ENCODE measurements around the gene LGR4.

Gene LGR4

DNA sequence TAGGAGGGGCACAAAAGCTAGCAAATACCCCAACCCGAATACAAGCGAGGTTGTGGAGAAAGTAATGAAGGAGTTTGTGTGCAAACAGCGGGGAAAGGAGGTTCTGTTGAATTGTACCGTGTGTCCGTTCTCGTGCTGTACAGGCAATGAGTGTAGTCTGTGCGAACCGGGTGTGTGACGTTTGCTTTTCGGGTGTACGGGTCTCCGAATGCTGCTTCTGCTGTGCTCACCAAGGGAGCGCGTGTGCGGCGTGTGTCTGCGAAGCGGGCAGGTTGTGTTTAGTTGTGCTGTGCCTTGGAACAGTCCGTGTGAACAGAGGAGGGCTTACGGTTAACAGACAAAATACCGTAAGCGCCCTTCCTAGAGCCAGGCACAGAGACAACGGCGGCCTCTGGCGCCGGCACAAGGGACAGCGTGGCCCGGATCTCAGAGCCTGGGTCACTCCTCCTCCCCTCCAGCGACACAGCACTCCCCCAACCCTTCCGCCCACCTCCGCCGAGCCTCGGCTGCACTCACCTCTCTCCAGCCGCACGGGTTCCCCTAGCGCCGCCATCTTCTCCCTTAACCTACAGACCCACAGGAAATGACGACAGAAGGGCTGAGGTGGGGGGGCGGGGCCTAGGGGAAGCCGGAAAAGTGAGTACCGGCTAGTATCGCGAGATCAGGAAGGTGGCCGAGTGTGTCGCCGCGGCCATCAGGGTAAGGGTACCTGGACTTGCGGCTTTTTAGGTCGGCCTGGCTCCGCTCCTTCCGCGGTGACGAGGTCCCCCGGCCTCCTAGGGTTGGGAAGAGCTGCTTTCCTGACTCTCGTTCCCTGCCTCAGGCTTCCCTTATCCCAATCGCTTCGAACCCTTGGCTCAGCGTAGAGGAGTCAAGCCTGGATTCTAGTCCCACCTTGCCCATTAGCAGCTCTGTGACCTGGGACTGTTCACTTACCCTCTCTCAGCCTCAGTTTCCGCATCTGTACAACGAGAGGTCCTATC is 33.9 kb upstream of the LGR4 start, which contains the start of gene LIN7C:
Gene LIN7C (minus strand): TSS at position 570 of the 983 bp plus-strand sequence. CDS start 17 bp downstream, at position 553.
- peak within 1 kb of the TSS; percentile 71 for H3K27ac ChIP-seq (ENCODE audit: low read depth, low read length)
- peaks cover 55% of the 10 kb centered on the region for H3K79me2 ChIP-seq (ENCODE audit: control insufficient read depth, insufficient read depth, low read length, unreplicated experiment)
- H3K27me3 ChIP-seq (ENCODE audit: insufficient read depth, low read length) = no peaks in the 10 kb centered on the region
- peak within 1 kb of the TSS; percentile 82 for H3K4me3 ChIP-seq (ENCODE audit: low read depth, low read length)
- no peaks in the 10 kb centered on the region for H3K36me3 ChIP-seq (ENCODE audit: insufficient read depth, low read length)
- peaks cover 14% of the 10 kb centered on the region for H3K4me1 ChIP-seq (ENCODE audit: control insufficient read depth, insufficient read depth, low read length, unreplicated experiment)
- H2AFZ ChIP-seq (ENCODE audit: low read length, unreplicated experiment) = peak within 1 kb of the TSS; percentile 90

DNA sequence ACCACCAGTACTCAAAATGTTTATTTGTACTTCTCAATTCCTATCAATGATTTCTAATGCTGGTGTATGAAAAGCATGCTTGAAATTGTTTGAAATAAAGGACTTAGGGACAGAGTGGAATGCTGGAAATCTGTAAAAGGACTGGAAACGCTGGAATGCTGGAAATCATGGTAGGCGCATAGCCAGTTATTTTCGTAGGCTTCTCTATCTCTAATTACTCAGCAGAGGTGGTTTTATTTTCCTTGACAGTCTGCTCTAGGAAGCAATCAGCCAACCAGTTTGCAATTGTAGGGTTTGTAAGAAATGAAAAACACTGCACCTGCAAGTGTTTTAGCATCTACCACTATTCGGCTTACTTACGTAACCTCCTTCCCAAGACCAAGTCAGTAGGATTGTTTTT is 33.2 kb upstream of the LGR4 start:
- Histone ChIP-seq H3K27ac (ENCODE audit: low read depth, low read length) (peak overlapping the region; percentile 71; the same call in 1 of the 2 replicates), H3K4me1 (ENCODE audit: control insufficient read depth, insufficient read depth, low read length, unreplicated experiment) (peaks cover 14% of the 10 kb centered on the region), H3K4me3 (ENCODE audit: low read depth, low read length) (peak overlapping the region; percentile 82), H3K79me2 (ENCODE audit: control insufficient read depth, insufficient read depth, low read length, unreplicated experiment) (peaks cover 55% of the 10 kb centered on the region), H3K27me3 (ENCODE audit: insufficient read depth, low read length) (no peaks in the 10 kb centered on the region), H2AFZ (ENCODE audit: low read length, unreplicated experiment) (peak overlapping the region; percentile 90), H3K36me3 (ENCODE audit: insufficient read depth, low read length) (peaks cover 2% of the 10 kb centered on the region; the same call in 1 of the 2 replicates)

GRCh38 chr11:27504205-27504604 is 31.6 kb upstream of the LGR4 start:
- no peak overlapping the region for H3K4me3 ChIP-seq (ENCODE audit: low read depth, low read length)
- peaks cover 14% of the 10 kb centered on the region for H3K4me1 ChIP-seq (ENCODE audit: control insufficient read depth, insufficient read depth, low read length, unreplicated experiment)
- H3K36me3 ChIP-seq (ENCODE audit: insufficient read depth, low read length) = peaks cover 6% of the 10 kb centered on the region; the same call in 1 of the 2 replicates
- no peak overlapping the region for H2AFZ ChIP-seq (ENCODE audit: low read length, unreplicated experiment)
- no peaks in the 10 kb centered on the region for H3K27me3 ChIP-seq (ENCODE audit: insufficient read depth, low read length)
- H3K79me2 ChIP-seq (ENCODE audit: control insufficient read depth, insufficient read depth, low read length, unreplicated experiment) = peaks cover 55% of the 10 kb centered on the region
- no peak overlapping the region for H3K27ac ChIP-seq (ENCODE audit: low read depth, low read length)

DNA sequence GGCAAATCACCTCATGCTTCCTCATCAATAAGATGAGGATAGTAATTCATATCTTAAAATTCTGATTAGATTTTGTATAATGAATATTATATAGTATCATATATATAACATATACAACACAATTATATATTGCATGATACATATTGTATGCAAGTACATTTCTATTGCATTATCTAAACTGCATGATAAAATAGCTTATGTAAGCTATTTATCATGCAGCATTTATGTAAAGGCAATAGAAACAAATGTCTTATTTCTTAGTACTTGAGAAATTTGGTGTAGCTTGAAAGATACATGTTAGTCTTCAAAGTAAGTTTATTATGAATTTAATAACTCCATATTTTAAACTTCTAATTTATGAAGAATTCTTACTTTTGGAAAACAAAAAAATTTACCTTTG is 28.5 kb upstream of the LGR4 start:
- Histone ChIP-seq H3K27ac (ENCODE audit: low read depth, low read length) (no peak overlapping the region), H3K27me3 (ENCODE audit: insufficient read depth, low read length) (no peaks in the 10 kb centered on the region), H3K4me1 (ENCODE audit: control insufficient read depth, insufficient read depth, low read length, unreplicated experiment) (peaks cover 11% of the 10 kb centered on the region), H3K79me2 (ENCODE audit: control insufficient read depth, insufficient read depth, low read length, unreplicated experiment) (peaks cover 47% of the 10 kb centered on the region), H2AFZ (ENCODE audit: low read length, unreplicated experiment) (no peak overlapping the region), H3K4me3 (ENCODE audit: low read depth, low read length) (no peak overlapping the region), H3K36me3 (ENCODE audit: insufficient read depth, low read length) (peaks cover 20% of the 10 kb centered on the region)

- Histone ChIP-seq H3K36me3 (ENCODE audit: insufficient read depth, low read length) (peaks cover 25% of the 10 kb centered on the region), H3K79me2 (ENCODE audit: control insufficient read depth, insufficient read depth, low read length, unreplicated experiment) (peaks cover 26% of the 10 kb centered on the region), H3K27ac (ENCODE audit: low read depth, low read length) (no peak overlapping the region), H2AFZ (ENCODE audit: low read length, unreplicated experiment) (no peak overlapping the region), H3K27me3 (ENCODE audit: insufficient read depth, low read length) (no peaks in the 10 kb centered on the region), H3K4me1 (ENCODE audit: control insufficient read depth, insufficient read depth, low read length, unreplicated experiment) (peaks cover 4% of the 10 kb centered on the region), H3K4me3 (ENCODE audit: low read depth, low read length) (no peak overlapping the region)
These were observed 25.3 kb upstream of the LGR4 start for GRCh38 chr11:27497911-27498310.

DNA sequence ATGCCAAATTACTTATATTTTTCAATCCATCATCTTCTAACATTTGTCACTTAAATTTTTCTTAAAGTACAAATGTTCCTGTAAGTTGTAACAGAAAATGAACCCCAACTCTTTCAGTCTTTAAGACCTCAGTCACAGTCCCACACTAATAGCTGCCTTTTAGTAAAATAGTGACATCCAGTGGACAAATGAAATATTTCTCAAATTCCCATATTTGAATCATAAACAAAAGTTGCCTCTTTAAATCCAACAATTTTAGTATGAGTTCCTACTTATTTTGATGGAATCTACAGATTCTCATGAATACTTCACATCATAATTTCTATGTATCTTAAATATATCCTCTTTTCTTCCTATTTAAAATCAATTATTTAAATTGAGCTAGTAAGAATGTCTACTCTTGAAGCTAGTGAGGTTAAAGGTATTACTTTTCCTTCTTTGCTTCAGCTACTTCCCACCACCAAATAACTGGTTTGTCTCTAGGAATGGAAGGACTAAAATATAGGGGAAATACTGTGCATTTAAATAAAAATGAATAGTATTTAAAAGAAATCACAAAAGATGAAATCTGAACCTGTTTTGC is 24.8 kb upstream of the LGR4 start:
- Histone ChIP-seq H2AFZ (ENCODE audit: low read length, unreplicated experiment) (no peak overlapping the region), H3K36me3 (ENCODE audit: insufficient read depth, low read length) (peaks cover 25% of the 10 kb centered on the region), H3K27ac (ENCODE audit: low read depth, low read length) (no peak overlapping the region), H3K27me3 (ENCODE audit: insufficient read depth, low read length) (no peaks in the 10 kb centered on the region), H3K79me2 (ENCODE audit: control insufficient read depth, insufficient read depth, low read length, unreplicated experiment) (peaks cover 21% of the 10 kb centered on the region), H3K4me3 (ENCODE audit: low read depth, low read length) (no peak overlapping the region), H3K4me1 (ENCODE audit: control insufficient read depth, insufficient read depth, low read length, unreplicated experiment) (peaks cover 4% of the 10 kb centered on the region)

GRCh38 chr11:27496461-27496860 is 23.9 kb upstream of the LGR4 start:
- H3K4me1 ChIP-seq (ENCODE audit: control insufficient read depth, insufficient read depth, low read length, unreplicated experiment) = peaks cover 4% of the 10 kb centered on the region
- no peak overlapping the region for H3K4me3 ChIP-seq (ENCODE audit: low read depth, low read length)
- no peak overlapping the region for H2AFZ ChIP-seq (ENCODE audit: low read length, unreplicated experiment)
- H3K27ac ChIP-seq (ENCODE audit: low read depth, low read length) = no peak overlapping the region
- H3K27me3 ChIP-seq (ENCODE audit: insufficient read depth, low read length) = no peaks in the 10 kb centered on the region
- H3K36me3 ChIP-seq (ENCODE audit: insufficient read depth, low read length) = peaks cover 29% of the 10 kb centered on the region
- H3K79me2 ChIP-seq (ENCODE audit: control insufficient read depth, insufficient read depth, low read length, unreplicated experiment) = peaks cover 16% of the 10 kb centered on the region

- peaks cover 4% of the 10 kb centered on the region for H3K4me1 ChIP-seq (ENCODE audit: control insufficient read depth, insufficient read depth, low read length, unreplicated experiment)
- H3K4me3 ChIP-seq (ENCODE audit: low read depth, low read length) = no peak overlapping the region
- no peak overlapping the region for H2AFZ ChIP-seq (ENCODE audit: low read length, unreplicated experiment)
- H3K27ac ChIP-seq (ENCODE audit: low read depth, low read length) = no peak overlapping the region
- no peaks in the 10 kb centered on the region for H3K27me3 ChIP-seq (ENCODE audit: insufficient read depth, low read length)
- H3K36me3 ChIP-seq (ENCODE audit: insufficient read depth, low read length) = peaks cover 28% of the 10 kb centered on the region
- peaks cover 16% of the 10 kb centered on the region for H3K79me2 ChIP-seq (ENCODE audit: control insufficient read depth, insufficient read depth, low read length, unreplicated experiment)
These were observed 23.2 kb upstream of the LGR4 start for GRCh38 chr11:27495710-27496300.

- Histone ChIP-seq H3K36me3 (ENCODE audit: insufficient read depth, low read length) (peaks cover 10% of the 10 kb centered on the region), H2AFZ (ENCODE audit: low read length, unreplicated experiment) (no peak overlapping the region), H3K27me3 (ENCODE audit: insufficient read depth, low read length) (no peaks in the 10 kb centered on the region), H3K4me1 (ENCODE audit: control insufficient read depth, insufficient read depth, low read length, unreplicated experiment) (no peaks in the 10 kb centered on the region), H3K27ac (ENCODE audit: low read depth, low read length) (no peak overlapping the region), H3K79me2 (ENCODE audit: control insufficient read depth, insufficient read depth, low read length, unreplicated experiment) (no peaks in the 10 kb centered on the region), H3K4me3 (ENCODE audit: low read depth, low read length) (no peak overlapping the region)
These were observed 16.5 kb upstream of the LGR4 start for GRCh38 chr11:27489092-27489491.

- Histone ChIP-seq H3K27ac (ENCODE audit: low read depth, low read length) (no peak overlapping the region), H3K36me3 (ENCODE audit: insufficient read depth, low read length) (peaks cover 8% of the 10 kb centered on the region), H3K27me3 (ENCODE audit: insufficient read depth, low read length) (no peaks in the 10 kb centered on the region), H2AFZ (ENCODE audit: low read length, unreplicated experiment) (no peak overlapping the region), H3K4me3 (ENCODE audit: low read depth, low read length) (no peak overlapping the region), H3K79me2 (ENCODE audit: control insufficient read depth, insufficient read depth, low read length, unreplicated experiment) (no peaks in the 10 kb centered on the region), H3K4me1 (ENCODE audit: control insufficient read depth, insufficient read depth, low read length, unreplicated experiment) (no peaks in the 10 kb centered on the region)
These were observed 15.1 kb upstream of the LGR4 start for GRCh38 chr11:27487706-27488105.

Data from ACC112 (cell line).